ENCODE results near the gene TAT.

- TF ChIP-seq EZH2 (IDR thresholded peaks at IDR 0.05) (no peak), POLR2AphosphoS5 (IDR thresholded peaks at IDR 0.05; ENCODE audit: borderline replicate concordance, low read depth, low read length) (no peak), FOXP2 (optimal IDR thresholded peaks at IDR 0.05; ENCODE audit: control extremely low read depth, extremely low read length, insufficient read depth) (no peak)
These were observed 48.6 kb downstream of the TAT start for GRCh38 chr16:71528257-71528656.
